HEK293 (cell line): ENCODE measurements around the gene DDX52.

Experiments
- CTCF ChIP-seq: fragments of 450-650 bp; formaldehyde crosslinking; IDR thresholded peaks from 2 replicates; pipeline ENCODE4 v1.5.1; 2016; ENCODE audit warnings: missing biosample characterization, missing genetic modification characterization
- ZBTB11 ChIP-seq: fragments of 450-650 bp; formaldehyde crosslinking; conservative IDR thresholded peaks from 2 replicates; pipeline ENCODE4 v1.5.1; 2016; ENCODE audit warnings: low read depth, missing biosample characterization, missing genetic modification characterization
- ZBTB26 ChIP-seq: fragments of 450-650 bp; formaldehyde crosslinking; optimal IDR thresholded peaks from 2 replicates; pipeline ENCODE3; 2016; ENCODE audit warnings: missing biosample characterization, mild to moderate bottlenecking, missing genetic modification characterization
- ZBTB6 ChIP-seq: fragments of 450-650 bp; formaldehyde crosslinking; IDR thresholded peaks from 2 replicates; pipeline ENCODE4 v1.5.1; 2017; ENCODE audit warnings: missing biosample characterization, missing genetic modification characterization
- ZNF140 ChIP-seq: fragments of 450-650 bp; formaldehyde crosslinking; IDR thresholded peaks from 2 replicates; pipeline ENCODE4 v1.5.1; 2016; ENCODE audit warnings: missing biosample characterization, missing genetic modification characterization
- ZNF280D ChIP-seq: fragments of 450-650 bp; formaldehyde crosslinking; IDR thresholded peaks from 2 replicates; pipeline ENCODE4 v1.5.1; 2016; ENCODE audit warnings: missing biosample characterization, missing genetic modification characterization

GRCh38 chr17:37642681-37643080, 565 bp downstream of the DDX52 start:
- TF ChIP-seq ZNF280D (tag by site-specific recombination) (no peak), ZBTB26 (tag by site-specific recombination) (no peak), CTCF (no peak), ZNF140 (tag by site-specific recombination) (no peak), ZBTB6 (tag by site-specific recombination) (no peak), ZBTB11 (tag by site-specific recombination) (no peak)
